ENCODE data around the gene GSTA4. TPM values are rescaled to one million over a fixed set of nuclear protein-coding genes. Genes with fewer than 3 reads are reported as not detected.

The GSTA4 gene
- total and polyA plus RNA-seq, 2 experiments from 2014 or later, result 19.3 to 29.9 TPM

DNA sequence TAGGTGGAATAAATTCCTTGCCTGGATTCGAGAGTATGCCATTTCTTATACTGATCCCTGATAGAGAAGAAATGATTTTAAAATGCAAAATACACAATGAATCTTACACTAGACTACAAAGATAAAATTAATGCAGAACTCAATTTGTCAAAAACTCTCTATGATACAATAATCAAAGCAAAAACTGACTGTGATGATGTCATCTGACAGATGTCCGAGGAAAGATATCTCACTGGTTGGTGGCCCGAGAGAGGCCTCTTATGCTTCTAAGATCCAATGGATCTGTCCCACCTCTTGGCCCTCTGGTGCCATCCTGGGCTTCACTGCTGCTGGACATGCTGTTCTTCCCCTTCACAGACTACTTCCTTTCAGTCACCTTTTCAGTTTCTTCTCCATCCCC is 14.4 kb upstream of the GSTA4 start:
- Mint-ChIP-seq H3K27ac (no peak overlapping the region), H3K36me3 (ENCODE audit: low read depth) (peaks cover 36% of the 10 kb centered on the region), H3K4me3 (no peak overlapping the region), H3K27me3 (ENCODE audit: insufficient read depth, low read depth, poor library complexity) (peaks cover 2% of the 10 kb centered on the region), H3K4me1 (peaks cover 5% of the 10 kb centered on the region; the same call in 2 of the 3 replicates), H3K9me3 (no peaks in the 10 kb centered on the region)
- Histone ChIP-seq H3K4me3 (no peak overlapping the region), H2AFZ (no peak overlapping the region), H3K27ac (ENCODE audit: low read depth) (no peak overlapping the region), H3K36me3 (ENCODE audit: insufficient read depth) (peaks cover 7% of the 10 kb centered on the region; the same call in 1 of the 2 replicates), H3K4me2 (no peak overlapping the region), H3K27me3 (ENCODE audit: insufficient read depth) (no peaks in the 10 kb centered on the region), H3F3A (replicated peaks; ENCODE audit: low read depth) (no peaks in the 10 kb centered on the region), H3K4me1 (ENCODE audit: insufficient read depth) (no peaks in the 10 kb centered on the region), H4K20me1 (replicated peaks; ENCODE audit: insufficient read depth) (0 out of 2 replicates have a peak, but pooled peaks cover 4% of the 10 kb centered on the region), H3K9me2 (ENCODE audit: insufficient read depth) (no peaks in the 10 kb centered on the region), H3K79me2 (replicated peaks; ENCODE audit: insufficient read depth) (no peaks in the 10 kb centered on the region)
- no peak for ATAC-seq
- DNase-seq (ENCODE audit: low spot score), result no peak
- TF ChIP-seq, protein P1, sequence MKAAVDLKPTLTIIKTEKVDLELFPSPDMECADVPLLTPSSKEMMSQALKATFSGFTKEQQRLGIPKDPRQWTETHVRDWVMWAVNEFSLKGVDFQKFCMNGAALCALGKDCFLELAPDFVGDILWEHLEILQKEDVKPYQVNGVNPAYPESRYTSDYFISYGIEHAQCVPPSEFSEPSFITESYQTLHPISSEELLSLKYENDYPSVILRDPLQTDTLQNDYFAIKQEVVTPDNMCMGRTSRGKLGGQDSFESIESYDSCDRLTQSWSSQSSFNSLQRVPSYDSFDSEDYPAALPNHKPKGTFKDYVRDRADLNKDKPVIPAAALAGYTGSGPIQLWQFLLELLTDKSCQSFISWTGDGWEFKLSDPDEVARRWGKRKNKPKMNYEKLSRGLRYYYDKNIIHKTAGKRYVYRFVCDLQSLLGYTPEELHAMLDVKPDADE (IDR thresholded peaks at IDR 0.05), result no peak
- TF ChIP-seq NANOG (IDR thresholded peaks at IDR 0.05; ENCODE audit: borderline replicate concordance) (no peak), JUNB (IDR thresholded peaks at IDR 0.05; ENCODE audit: unreplicated experiment) (no peak), POLR2AphosphoS5 (IDR thresholded peaks at IDR 0.05; ENCODE audit: low read depth) (no peak), ZNF462 (CRISPR knock-in tag; IDR thresholded peaks at IDR 0.05) (no peak), CREB1 (CRISPR knock-in tag; IDR thresholded peaks at IDR 0.05; ENCODE audit: low read depth) (no peak), ZNF331 (CRISPR knock-in tag; IDR thresholded peaks at IDR 0.05; ENCODE audit: low read depth) (no peak)
- TF ChIP-seq, protein P2, sequence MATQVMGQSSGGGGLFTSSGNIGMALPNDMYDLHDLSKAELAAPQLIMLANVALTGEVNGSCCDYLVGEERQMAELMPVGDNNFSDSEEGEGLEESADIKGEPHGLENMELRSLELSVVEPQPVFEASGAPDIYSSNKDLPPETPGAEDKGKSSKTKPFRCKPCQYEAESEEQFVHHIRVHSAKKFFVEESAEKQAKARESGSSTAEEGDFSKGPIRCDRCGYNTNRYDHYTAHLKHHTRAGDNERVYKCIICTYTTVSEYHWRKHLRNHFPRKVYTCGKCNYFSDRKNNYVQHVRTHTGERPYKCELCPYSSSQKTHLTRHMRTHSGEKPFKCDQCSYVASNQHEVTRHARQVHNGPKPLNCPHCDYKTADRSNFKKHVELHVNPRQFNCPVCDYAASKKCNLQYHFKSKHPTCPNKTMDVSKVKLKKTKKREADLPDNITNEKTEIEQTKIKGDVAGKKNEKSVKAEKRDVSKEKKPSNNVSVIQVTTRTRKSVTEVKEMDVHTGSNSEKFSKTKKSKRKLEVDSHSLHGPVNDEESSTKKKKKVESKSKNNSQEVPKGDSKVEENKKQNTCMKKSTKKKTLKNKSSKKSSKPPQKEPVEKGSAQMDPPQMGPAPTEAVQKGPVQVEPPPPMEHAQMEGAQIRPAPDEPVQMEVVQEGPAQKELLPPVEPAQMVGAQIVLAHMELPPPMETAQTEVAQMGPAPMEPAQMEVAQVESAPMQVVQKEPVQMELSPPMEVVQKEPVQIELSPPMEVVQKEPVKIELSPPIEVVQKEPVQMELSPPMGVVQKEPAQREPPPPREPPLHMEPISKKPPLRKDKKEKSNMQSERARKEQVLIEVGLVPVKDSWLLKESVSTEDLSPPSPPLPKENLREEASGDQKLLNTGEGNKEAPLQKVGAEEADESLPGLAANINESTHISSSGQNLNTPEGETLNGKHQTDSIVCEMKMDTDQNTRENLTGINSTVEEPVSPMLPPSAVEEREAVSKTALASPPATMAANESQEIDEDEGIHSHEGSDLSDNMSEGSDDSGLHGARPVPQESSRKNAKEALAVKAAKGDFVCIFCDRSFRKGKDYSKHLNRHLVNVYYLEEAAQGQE (IDR thresholded peaks at IDR 0.05; ENCODE audit: unreplicated experiment), result no peak
- TF ChIP-seq, protein P3, sequence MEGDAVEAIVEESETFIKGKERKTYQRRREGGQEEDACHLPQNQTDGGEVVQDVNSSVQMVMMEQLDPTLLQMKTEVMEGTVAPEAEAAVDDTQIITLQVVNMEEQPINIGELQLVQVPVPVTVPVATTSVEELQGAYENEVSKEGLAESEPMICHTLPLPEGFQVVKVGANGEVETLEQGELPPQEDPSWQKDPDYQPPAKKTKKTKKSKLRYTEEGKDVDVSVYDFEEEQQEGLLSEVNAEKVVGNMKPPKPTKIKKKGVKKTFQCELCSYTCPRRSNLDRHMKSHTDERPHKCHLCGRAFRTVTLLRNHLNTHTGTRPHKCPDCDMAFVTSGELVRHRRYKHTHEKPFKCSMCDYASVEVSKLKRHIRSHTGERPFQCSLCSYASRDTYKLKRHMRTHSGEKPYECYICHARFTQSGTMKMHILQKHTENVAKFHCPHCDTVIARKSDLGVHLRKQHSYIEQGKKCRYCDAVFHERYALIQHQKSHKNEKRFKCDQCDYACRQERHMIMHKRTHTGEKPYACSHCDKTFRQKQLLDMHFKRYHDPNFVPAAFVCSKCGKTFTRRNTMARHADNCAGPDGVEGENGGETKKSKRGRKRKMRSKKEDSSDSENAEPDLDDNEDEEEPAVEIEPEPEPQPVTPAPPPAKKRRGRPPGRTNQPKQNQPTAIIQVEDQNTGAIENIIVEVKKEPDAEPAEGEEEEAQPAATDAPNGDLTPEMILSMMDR (conservative IDR thresholded peaks at IDR 0.05; ENCODE audit: low read depth in 2 of 2), result no peak
